Mucosa of rectum (tissue), 2 donors: ENCODE data around the gene FDXR.

Source experiments
- H3K27ac ChIP-seq, 2 donors: one replicate each; pipeline ENCODE4 v1.7.0; 2013; ENCODE audit warnings: inconsistent platforms in 2 of 2, low read depth in 2 of 2, low read length in 2 of 2
- H3K27me3 ChIP-seq, 2 donors: one replicate each; pipeline ENCODE4 v1.7.0; 2013; ENCODE audit warnings: low read length in 2 of 2; ENCODE audit not compliant: control insufficient read depth in 2 of 2, insufficient read depth in 2 of 2
- H3K36me3 ChIP-seq, 2 donors: one replicate each; pipeline ENCODE4 v1.7.0; 2013; ENCODE audit warnings: low read length in 2 of 2; ENCODE audit not compliant: control insufficient read depth in 2 of 2, insufficient read depth in 2 of 2
- H3K4me1 ChIP-seq, 2 donors: one replicate each; pipeline ENCODE4 v1.7.0; 2013; ENCODE audit warnings: low read length in 2 of 2, mild to moderate bottlenecking in 1 of 2; ENCODE audit not compliant: control insufficient read depth in 2 of 2, insufficient read depth in 2 of 2
- H3K4me3 ChIP-seq, 2 donors: one replicate each; pipeline ENCODE4 v1.7.0; 2013; ENCODE audit warnings: low read length in 2 of 2
- H3K9ac ChIP-seq, 2 donors: one replicate each; pipeline ENCODE4 v1.7.0; 2013; ENCODE audit warnings: low read length in 2 of 2, low read depth in 1 of 2, mild to moderate bottlenecking in 1 of 2
- H3K9me3 ChIP-seq, 2 donors: one replicate each; pipeline ENCODE4 v1.7.0; 2013; ENCODE audit warnings: low read length in 2 of 2; ENCODE audit not compliant: control insufficient read depth in 2 of 2
- donor health status: healthy.
- donor health status: Normal muscosa, but diverticular disease.

FDXR gene

GRCh38 chr17:74836191-74836590 lies 36.6 kb downstream of the FDXR start:
- Histone ChIP-seq H3K27me3 (no peaks in the 10 kb centered on the region), H3K9ac (no peak overlapping the region), H3K4me1 (peaks cover 4 to 5% of the 10 kb centered on the region in 2 donors), H3K4me3 (no peak overlapping the region), H3K9me3 (no peaks in the 10 kb centered on the region), H3K27ac (no peak overlapping the region), H3K36me3 (peaks cover 3 to 8% of the 10 kb centered on the region in 2 donors)

GRCh38 chr17:74833501-74834377 lies 39.1 kb downstream of the FDXR start:
- no peak overlapping the region for H3K4me3 ChIP-seq
- no peaks in the 10 kb centered on the region for H3K9me3 ChIP-seq
- H3K9ac ChIP-seq: no peak overlapping the region
- H3K27me3 ChIP-seq: no peaks in the 10 kb centered on the region
- peaks cover 3 to 8% of the 10 kb centered on the region in 2 donors for H3K36me3 ChIP-seq
- no peaks in the 10 kb centered on the region for H3K4me1 ChIP-seq
- no peak overlapping the region for H3K27ac ChIP-seq

GRCh38 chr17:74832421-74832820 lies 40.4 kb downstream of the FDXR start:
- Histone ChIP-seq H3K36me3 (peaks cover 3 to 8% of the 10 kb centered on the region in 2 donors), H3K27ac (no peak overlapping the region), H3K4me1 (no peaks in the 10 kb centered on the region), H3K4me3 (no peak overlapping the region), H3K9me3 (no peaks in the 10 kb centered on the region), H3K27me3 (no peaks in the 10 kb centered on the region), H3K9ac (no peak overlapping the region)

GRCh38 chr17:74831444-74832146 lies 41.2 kb downstream of the FDXR start:
- Histone ChIP-seq H3K4me3 (no peak overlapping the region), H3K36me3 (peaks cover 3 to 7% of the 10 kb centered on the region in 2 donors), H3K9ac (no peak overlapping the region), H3K4me1 (no peaks in the 10 kb centered on the region), H3K27me3 (no peaks in the 10 kb centered on the region), H3K9me3 (no peaks in the 10 kb centered on the region), H3K27ac (no peak overlapping the region)

- Histone ChIP-seq H3K36me3 (peaks cover 0 to 4% of the 10 kb centered on the region in 2 donors), H3K9me3 (no peaks in the 10 kb centered on the region), H3K4me1 (no peaks in the 10 kb centered on the region), H3K4me3 (no peak overlapping the region), H3K9ac (no peak overlapping the region), H3K27ac (no peak overlapping the region), H3K27me3 (no peaks in the 10 kb centered on the region)
These were observed 41.9 kb downstream of the FDXR start for GRCh38 chr17:74830861-74831260.

GRCh38 chr17:74827800-74828199 lies 45.0 kb downstream of the FDXR start:
- Histone ChIP-seq H3K9me3 (no peaks in the 10 kb centered on the region), H3K4me3 (no peak overlapping the region), H3K4me1 (peaks cover 0 to 3% of the 10 kb centered on the region in 2 donors), H3K9ac (no peak overlapping the region), H3K27ac (no peak overlapping the region), H3K36me3 (peaks cover 0 to 10% of the 10 kb centered on the region in 2 donors), H3K27me3 (no peaks in the 10 kb centered on the region)

GRCh38 chr17:74825952-74826719 lies 46.7 kb downstream of the FDXR start:
- no peak overlapping the region for H3K9ac ChIP-seq
- H3K4me1 ChIP-seq: peaks cover 0 to 3% of the 10 kb centered on the region in 2 donors
- H3K27me3 ChIP-seq: no peaks in the 10 kb centered on the region
- peaks cover 0 to 10% of the 10 kb centered on the region in 2 donors for H3K36me3 ChIP-seq
- no peak overlapping the region for H3K27ac ChIP-seq
- no peaks in the 10 kb centered on the region for H3K9me3 ChIP-seq
- H3K4me3 ChIP-seq: no peak overlapping the region

GRCh38 chr17:74824961-74825627 lies 47.7 kb downstream of the FDXR start:
- no peaks in the 10 kb centered on the region for H3K27me3 ChIP-seq
- peaks cover 0 to 3% of the 10 kb centered on the region in 2 donors for H3K4me1 ChIP-seq
- no peaks in the 10 kb centered on the region for H3K9me3 ChIP-seq
- H3K36me3 ChIP-seq: peaks cover 3 to 15% of the 10 kb centered on the region in 2 donors
- H3K4me3 ChIP-seq: no peak overlapping the region
- H3K27ac ChIP-seq: no peak overlapping the region
- H3K9ac ChIP-seq: no peak overlapping the region

GRCh38 chr17:74822939-74823367 lies 49.8 kb downstream of the FDXR start:
- H3K36me3 ChIP-seq: peaks cover 3 to 23% of the 10 kb centered on the region in 2 donors
- peaks cover 0 to 3% of the 10 kb centered on the region in 2 donors for H3K4me1 ChIP-seq
- H3K9me3 ChIP-seq: no peaks in the 10 kb centered on the region
- H3K4me3 ChIP-seq: no peak overlapping the region
- no peaks in the 10 kb centered on the region for H3K27me3 ChIP-seq
- no peak overlapping the region for H3K9ac ChIP-seq
- H3K27ac ChIP-seq: no peak overlapping the region
